Measurements from ENCODE around the gene TTL. TPM values are rescaled to one million over a fixed set of nuclear protein-coding genes. Genes with fewer than 3 reads are reported as not detected.

TTL gene
- total RNA-seq, 1 donor from 2014 or later, result 87.0 TPM

- no peak for TF ChIP-seq CTCF (conservative IDR thresholded peaks at IDR 0.05)
- no peaks in the 10 kb centered on the region for H3K9me3 Mint-ChIP-seq
- peaks cover 2% of the 10 kb centered on the region for H3K27me3 Mint-ChIP-seq (ENCODE audit: low read depth)
- no peak for DNase-seq (ENCODE audit: low read depth, low spot score)
- no peak overlapping the region for H3K27ac Mint-ChIP-seq (ENCODE audit: unreplicated experiment)
- H3K36me3 Mint-ChIP-seq (ENCODE audit: low read depth), result no peaks in the 10 kb centered on the region
- peaks cover 9% of the 10 kb centered on the region for H3K4me1 Mint-ChIP-seq
- H3K4me3 Mint-ChIP-seq, result no peak overlapping the region
These were observed 5.5 kb upstream of the TTL start for GRCh38 chr2:112476434-112476833.

- no peak for DNase-seq (ENCODE audit: low read depth, low spot score)
- TF ChIP-seq CTCF (conservative IDR thresholded peaks at IDR 0.05), result no peak
- Mint-ChIP-seq H3K4me3 (peak overlapping the region; percentile 94), H3K9me3 (no peaks in the 10 kb centered on the region), H3K27me3 (ENCODE audit: low read depth) (peaks cover 2% of the 10 kb centered on the region), H3K4me1 (peaks cover 22% of the 10 kb centered on the region), H3K27ac (ENCODE audit: unreplicated experiment) (peak overlapping the region; percentile 86), H3K36me3 (ENCODE audit: low read depth) (peaks cover 4% of the 10 kb centered on the region)
These were observed 1.4 kb upstream of the TTL start for GRCh38 chr2:112480530-112481049.

- H3K4me1 Mint-ChIP-seq, result peaks cover 22% of the 10 kb centered on the region
- no peaks in the 10 kb centered on the region for H3K9me3 Mint-ChIP-seq
- peak; percentile 74 for TF ChIP-seq CTCF (conservative IDR thresholded peaks at IDR 0.05)
- peak overlapping the region; percentile 52 for H3K27ac Mint-ChIP-seq (ENCODE audit: unreplicated experiment)
- H3K36me3 Mint-ChIP-seq (ENCODE audit: low read depth), result peaks cover 5% of the 10 kb centered on the region
- DNase-seq (ENCODE audit: low read depth, low spot score), result peak; percentile 74
- peak overlapping the region; percentile 94 for H3K4me3 Mint-ChIP-seq
- H3K27me3 Mint-ChIP-seq (ENCODE audit: low read depth), result peaks cover 2% of the 10 kb centered on the region
These were observed 867 bp upstream of the TTL start for GRCh38 chr2:112481050-112481527.

GRCh38 chr2:112482309-112483041 lies 519 bp downstream of the TTL start:
- TF ChIP-seq CTCF (conservative IDR thresholded peaks at IDR 0.05), result no peak
- peak; percentile 39 for DNase-seq (ENCODE audit: low read depth, low spot score)
- H3K27me3 Mint-ChIP-seq (ENCODE audit: low read depth), result peaks cover 2% of the 10 kb centered on the region
- H3K4me3 Mint-ChIP-seq, result peak overlapping the region; percentile 95
- H3K36me3 Mint-ChIP-seq (ENCODE audit: low read depth), result peaks cover 12% of the 10 kb centered on the region
- peak overlapping the region; percentile 93 for H3K27ac Mint-ChIP-seq (ENCODE audit: unreplicated experiment)
- peaks cover 22% of the 10 kb centered on the region for H3K4me1 Mint-ChIP-seq
- no peaks in the 10 kb centered on the region for H3K9me3 Mint-ChIP-seq

GRCh38 chr2:112483042-112483473 lies 1.1 kb downstream of the TTL start:
- peak; percentile 6 for DNase-seq (ENCODE audit: low read depth, low spot score)
- TF ChIP-seq CTCF (conservative IDR thresholded peaks at IDR 0.05), result no peak
- Mint-ChIP-seq H3K9me3 (no peaks in the 10 kb centered on the region), H3K4me1 (peaks cover 22% of the 10 kb centered on the region), H3K27ac (ENCODE audit: unreplicated experiment) (peak overlapping the region; percentile 25), H3K36me3 (ENCODE audit: low read depth) (peaks cover 12% of the 10 kb centered on the region), H3K4me3 (peak overlapping the region; percentile 95), H3K27me3 (ENCODE audit: low read depth) (peaks cover 2% of the 10 kb centered on the region)
